ENCODE data around the gene NOP16. TPM values are rescaled to one million over a fixed set of nuclear protein-coding genes. Genes with fewer than 3 reads are reported as not detected.
A peak's percentile ranks its signal among the peaks of the same experiment; 100 is the strongest.

The NOP16 gene
- total RNA-seq, 2 experiments from 2014 or later = 44.5 to 46.3 TPM

- Mint-ChIP-seq H3K4me3 (peak within 1 kb of the TSS; percentile 72), H3K4me1 (ENCODE audit: low read depth) (peaks cover 35% of the 10 kb centered on the region), H3K9me3 (ENCODE audit: insufficient read depth) (no peaks in the 10 kb centered on the region), H3K27ac (peak within 1 kb of the TSS; percentile 64), H3K36me3 (ENCODE audit: low read depth) (peaks cover 9% of the 10 kb centered on the region), H3K27me3 (ENCODE audit: low read depth) (no peaks in the 10 kb centered on the region)
- ATAC-seq (peak; percentile 22), DNase-seq (peak; percentile 48)
- POLR2A ChIA-PET = no interaction called here
- CTCF ChIA-PET = interaction anchor here (1.1 kb wide), 1 partner anchor 82 kb away, joined by 3 read pairs; the partner anchor contains the start of gene FAF2
Measured at GRCh38 chr5:176365351-176366231, 22.8 kb downstream of the NOP16 start, which contains the start of gene ARL10. ARL10 (plus strand) TSS chr5:176365487; CDS start chr5:176365564, 77 bp downstream.

- ATAC-seq = no peak
- Mint-ChIP-seq H3K27me3 (ENCODE audit: low read depth) (no peaks in the 10 kb centered on the region), H3K36me3 (ENCODE audit: low read depth) (peaks cover 9% of the 10 kb centered on the region), H3K4me1 (ENCODE audit: low read depth) (peaks cover 36% of the 10 kb centered on the region), H3K27ac (peak overlapping the region; percentile 64), H3K4me3 (peak overlapping the region; percentile 72), H3K9me3 (ENCODE audit: insufficient read depth) (no peaks in the 10 kb centered on the region)
- ChIA-PET POLR2A (no interaction called here), CTCF (interaction anchor here (1.1 kb wide), 1 partner anchor 83 kb away, joined by 3 read pairs; the partner anchor contains the start of gene FAF2)
- DNase-seq = peak; percentile 49
Measured at GRCh38 chr5:176364765-176365350, 23.5 kb downstream of the NOP16 start.

GRCh38 chr5:176362233-176362490, 26.2 kb downstream of the NOP16 start:
- CTCF ChIA-PET = interaction anchor here (0.8 to 1.6 kb wide), 6 partner anchors 10 to 285 kb away, joined by 3 to 6 read pairs (median 4); partner anchors contain the start of genes RNF44 and TSPAN17
- POLR2A ChIA-PET = interaction anchor here (0.6 to 2.5 kb wide), 8 partner anchors 9 to 475 kb away, joined by 3 to 10 read pairs (median 4); no protein-coding TSS in a partner anchor
- Mint-ChIP-seq H3K27me3 (ENCODE audit: low read depth) (no peaks in the 10 kb centered on the region), H3K9me3 (ENCODE audit: insufficient read depth) (no peaks in the 10 kb centered on the region), H3K4me1 (ENCODE audit: low read depth) (peaks cover 45% of the 10 kb centered on the region), H3K36me3 (ENCODE audit: low read depth) (peaks cover 23% of the 10 kb centered on the region), H3K27ac (peak overlapping the region; percentile 99), H3K4me3 (peak overlapping the region; percentile 99)
- DNase-seq (no peak), ATAC-seq (no peak)

- Mint-ChIP-seq H3K27me3 (ENCODE audit: low read depth) (no peaks in the 10 kb centered on the region), H3K9me3 (ENCODE audit: insufficient read depth) (no peaks in the 10 kb centered on the region), H3K36me3 (ENCODE audit: low read depth) (peaks cover 23% of the 10 kb centered on the region), H3K4me1 (ENCODE audit: low read depth) (peaks cover 42% of the 10 kb centered on the region), H3K27ac (peak within 1 kb of the TSS; percentile 99), H3K4me3 (peak within 1 kb of the TSS; percentile 99)
- POLR2A ChIA-PET = interaction anchor here (0.6 to 2.5 kb wide), 8 partner anchors 9 to 475 kb away, joined by 3 to 10 read pairs (median 6); no protein-coding TSS in a partner anchor
- peak; percentile 97 for DNase-seq
- CTCF ChIA-PET = interaction anchor here (0.8 to 1.6 kb wide), 6 partner anchors 9 to 286 kb away, joined by 3 to 6 read pairs (median 4); partner anchors contain the start of genes RNF44 and TSPAN17
- peak; percentile 92 for ATAC-seq
Measured at GRCh38 chr5:176361437-176362232, 26.8 kb downstream of the NOP16 start, which contains the start of gene KIAA1191. KIAA1191 (minus strand) TSS chr5:176361764; CDS start chr5:176359508, 2,256 bp downstream.

- Mint-ChIP-seq H3K27ac (peak overlapping the region; percentile 99), H3K4me3 (peak overlapping the region; percentile 99), H3K4me1 (ENCODE audit: low read depth) (peaks cover 40% of the 10 kb centered on the region), H3K36me3 (ENCODE audit: low read depth) (peaks cover 24% of the 10 kb centered on the region), H3K27me3 (ENCODE audit: low read depth) (no peaks in the 10 kb centered on the region), H3K9me3 (ENCODE audit: insufficient read depth) (no peaks in the 10 kb centered on the region)
- CTCF ChIA-PET = interaction anchor here (1.0 to 1.6 kb wide), 2 partner anchors 8 to 87 kb away, joined by 3 to 4 read pairs; partner anchors contain the start of gene FAF2
- POLR2A ChIA-PET = interaction anchor here (1.4 to 2.5 kb wide), 6 partner anchors 8 to 175 kb away, joined by 4 to 10 read pairs (median 6); no protein-coding TSS in a partner anchor
- ATAC-seq = peak; percentile 4
- peak; percentile 28 for DNase-seq
Measured at GRCh38 chr5:176360894-176361436, 27.4 kb downstream of the NOP16 start.

- Mint-ChIP-seq H3K4me3 (peak overlapping the region; percentile 70), H3K9me3 (ENCODE audit: insufficient read depth) (no peaks in the 10 kb centered on the region), H3K4me1 (ENCODE audit: low read depth) (peaks cover 36% of the 10 kb centered on the region), H3K36me3 (ENCODE audit: low read depth) (peaks cover 33% of the 10 kb centered on the region), H3K27me3 (ENCODE audit: low read depth) (no peaks in the 10 kb centered on the region), H3K27ac (peak overlapping the region; percentile 39)
- no peak for ATAC-seq
- ChIA-PET CTCF (interaction anchor here (0.7 kb wide), 1 partner anchor 10 kb away, joined by 3 read pairs; no protein-coding TSS in a partner anchor), POLR2A (interaction anchor here (2.2 kb wide), 1 partner anchor 9 kb away, joined by 6 read pairs; no protein-coding TSS in a partner anchor)
- no peak for DNase-seq
Measured at GRCh38 chr5:176359658-176360057, 28.7 kb downstream of the NOP16 start.

GRCh38 chr5:176356179-176356566, 32.2 kb downstream of the NOP16 start:
- CTCF ChIA-PET = no interaction called here
- no peak for ATAC-seq

GRCh38 chr5:176355400-176356178, 32.8 kb downstream of the NOP16 start:
- no peak for DNase-seq
- POLR2A ChIA-PET = no interaction called here
- Mint-ChIP-seq H3K27ac (no peak overlapping the region), H3K4me1 (ENCODE audit: low read depth) (peaks cover 28% of the 10 kb centered on the region), H3K36me3 (ENCODE audit: low read depth) (peaks cover 64% of the 10 kb centered on the region), H3K27me3 (ENCODE audit: low read depth) (no peaks in the 10 kb centered on the region), H3K4me3 (no peak overlapping the region), H3K9me3 (ENCODE audit: insufficient read depth) (no peaks in the 10 kb centered on the region)
- CTCF ChIA-PET = no interaction called here
- ATAC-seq = no peak

More at GRCh38 chr5:176356179-176356566, 32.2 kb downstream of the NOP16 start:
- H3K9me3 Mint-ChIP-seq (ENCODE audit: insufficient read depth) = no peaks in the 10 kb centered on the region
- H3K4me3 Mint-ChIP-seq = no peak overlapping the region
- no peaks in the 10 kb centered on the region for H3K27me3 Mint-ChIP-seq (ENCODE audit: low read depth)
- POLR2A ChIA-PET = no interaction called here
- H3K27ac Mint-ChIP-seq = no peak overlapping the region
- peaks cover 26% of the 10 kb centered on the region for H3K4me1 Mint-ChIP-seq (ENCODE audit: low read depth)
- peaks cover 60% of the 10 kb centered on the region for H3K36me3 Mint-ChIP-seq (ENCODE audit: low read depth)
- no peak for DNase-seq

- Mint-ChIP-seq H3K4me3 (no peak overlapping the region), H3K36me3 (ENCODE audit: low read depth) (peaks cover 75% of the 10 kb centered on the region), H3K9me3 (ENCODE audit: insufficient read depth) (no peaks in the 10 kb centered on the region), H3K27ac (no peak overlapping the region), H3K4me1 (ENCODE audit: low read depth) (peaks cover 23% of the 10 kb centered on the region), H3K27me3 (ENCODE audit: low read depth) (no peaks in the 10 kb centered on the region)
- ChIA-PET POLR2A (interaction anchor here (1.9 kb wide), 1 partner anchor 8 kb away, joined by 7 read pairs; the partner anchor contains the start of gene KIAA1191), CTCF (interaction anchor here (1.1 kb wide), 1 partner anchor 243 kb away, joined by 3 read pairs; no protein-coding TSS in a partner anchor)
- ATAC-seq (peak; percentile 21), DNase-seq (no peak)
Measured at GRCh38 chr5:176353533-176353932, 34.9 kb downstream of the NOP16 start.

- CTCF ChIA-PET = interaction anchor here (0.6 to 1.4 kb wide), 2 partner anchors 10 to 997 kb away, joined by 3 to 4 read pairs; partner anchors contain the start of gene KIAA1191
- Mint-ChIP-seq H3K27ac (peak overlapping the region; percentile 20), H3K4me1 (ENCODE audit: low read depth) (peaks cover 12% of the 10 kb centered on the region), H3K9me3 (ENCODE audit: insufficient read depth) (no peaks in the 10 kb centered on the region), H3K36me3 (ENCODE audit: low read depth) (peaks cover 77% of the 10 kb centered on the region), H3K27me3 (ENCODE audit: low read depth) (no peaks in the 10 kb centered on the region), H3K4me3 (no peak overlapping the region)
- ATAC-seq (no peak), DNase-seq (no peak)
- POLR2A ChIA-PET = interaction anchor here (0.5 to 1.9 kb wide), 3 partner anchors 9 to 76 kb away, joined by 3 to 7 read pairs (median 4); partner anchors contain the start of gene KIAA1191
Measured at GRCh38 chr5:176352116-176352878, 36.1 kb downstream of the NOP16 start.

Data from activated CD8-positive, alpha-beta T cell treated with anti-CD3 and anti-CD28 coated beads, Interleukin-2, amount 10 ng/mL, durations not matched to agents 7 days and 5 days (primary cell).